H4 (cell line): Measurements from ENCODE around the gene CPNE6. TPM values are rescaled to one million over a fixed set of nuclear protein-coding genes. Genes with fewer than 3 reads are reported as not detected.
A peak's percentile ranks its signal among the peaks of the same experiment; 100 is the strongest.
"Not testable (repeated sequence)": the region's sequence is repeated elsewhere in the genome, so short reads cannot be mapped to it uniquely, and the experiment has no call there.

ENCODE experiments used
- DNase-seq: peaks from one replicate; pipeline ENCODE4 v3.0.0-alpha.2; 2015; ENCODE audit warnings: low spot score
- total RNA-seq: library from RNA; depleted of rRNA; stranded (reverse); fragments of >200 nt; shearing (Covaris generic); gene quantifications from 2 replicates; pipeline ENCODE4 v1.2.3, GENCODE V29; 2014; rRNA removed

The CPNE6 gene
- not detected in 2 replicates for total RNA-seq

DNA sequence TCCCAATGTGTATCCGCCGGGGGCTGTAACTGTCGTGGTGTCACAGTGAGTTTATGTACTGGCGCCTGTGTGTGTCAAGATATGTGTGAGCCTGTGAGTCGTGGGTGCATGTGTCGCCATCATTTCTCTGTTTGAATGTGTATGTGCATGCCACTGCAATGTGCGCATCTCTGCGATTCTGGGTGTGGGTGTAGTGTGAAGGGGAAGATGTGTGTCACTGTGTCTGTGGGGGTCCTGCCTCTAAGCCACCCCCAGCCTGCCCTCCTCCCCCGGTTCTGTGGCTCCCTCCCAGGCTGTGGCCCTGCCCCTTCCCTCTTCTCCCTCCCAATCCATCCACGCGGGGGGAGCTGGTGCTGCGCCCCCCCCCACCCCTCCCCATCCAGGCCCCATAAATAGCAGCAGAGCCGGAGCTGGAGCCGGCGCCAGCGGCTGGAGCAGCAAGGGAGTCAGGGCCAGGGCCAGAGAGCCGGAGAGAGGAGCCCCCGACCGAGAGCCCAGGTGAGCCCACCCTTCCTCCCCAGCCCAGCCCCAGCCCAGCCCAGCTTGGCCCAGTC lies at the start of gene CPNE6:
CPNE6 (plus strand) TSS at position 419 of the 554 bp plus-strand sequence. CDS start 1,375 bp downstream, outside the sequence.
- DNase-seq: no peak

DNA sequence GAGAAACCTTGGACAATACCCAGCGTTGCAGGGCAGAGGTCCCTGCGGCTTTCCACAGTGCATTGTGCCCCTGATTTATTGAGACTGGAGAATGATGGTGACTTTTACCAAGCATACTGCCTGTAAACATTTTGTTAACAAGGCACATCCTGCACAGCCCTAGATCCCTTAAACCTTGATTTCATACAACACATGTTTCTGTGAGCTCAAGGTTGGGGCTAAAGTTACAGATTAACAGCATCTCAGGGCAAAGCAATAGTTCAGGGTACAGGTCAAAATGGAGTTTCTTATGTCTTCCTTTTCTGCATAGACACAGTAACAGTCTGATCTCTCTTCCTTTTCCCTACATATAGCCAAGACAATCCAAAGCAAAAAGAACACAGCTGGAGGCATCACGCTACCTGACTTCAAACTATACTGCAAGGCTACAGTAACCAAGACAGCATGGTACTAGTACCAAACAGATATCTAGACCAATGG lies 46.4 kb upstream of the CPNE6 start:
- DNase-seq: not testable (repeated sequence)

DNA sequence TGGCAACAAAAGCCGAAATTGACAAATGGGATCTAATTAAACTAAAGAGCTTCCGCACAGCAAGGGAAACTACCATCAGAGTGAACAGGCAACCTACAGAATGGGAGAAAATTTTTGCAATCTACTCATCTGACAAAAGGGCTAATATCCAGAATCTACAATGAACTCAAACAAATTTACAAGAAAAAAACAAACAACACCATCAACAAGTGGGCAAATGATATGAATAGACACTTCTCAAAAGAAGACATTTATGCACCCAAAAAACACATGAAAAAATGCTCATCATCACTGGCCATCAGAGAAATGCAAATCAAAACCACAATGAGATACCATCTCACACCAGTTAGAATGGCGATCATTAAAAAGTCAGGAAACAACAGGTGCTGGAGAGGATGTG lies 41.7 kb upstream of the CPNE6 start:
- DNase-seq: not testable (repeated sequence)

DNA sequence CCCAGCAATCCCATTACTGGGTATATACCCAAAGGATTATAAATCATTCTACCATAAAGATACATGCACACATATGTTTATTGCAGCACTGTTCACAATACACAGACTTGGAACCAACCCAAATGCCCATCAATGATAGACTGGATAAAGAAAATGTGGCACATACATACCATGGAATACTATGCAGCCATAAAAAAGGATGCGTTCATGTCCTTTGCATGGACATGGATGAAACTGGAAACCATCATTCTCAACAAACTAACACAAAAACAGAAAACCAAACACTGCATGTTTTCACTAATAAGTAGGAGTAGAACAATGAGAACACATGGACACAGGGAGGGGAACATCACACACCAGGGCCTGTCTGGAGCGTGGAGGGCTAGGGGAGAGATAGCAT lies 40.0 kb upstream of the CPNE6 start:
- not testable (repeated sequence) for DNase-seq

DNA sequence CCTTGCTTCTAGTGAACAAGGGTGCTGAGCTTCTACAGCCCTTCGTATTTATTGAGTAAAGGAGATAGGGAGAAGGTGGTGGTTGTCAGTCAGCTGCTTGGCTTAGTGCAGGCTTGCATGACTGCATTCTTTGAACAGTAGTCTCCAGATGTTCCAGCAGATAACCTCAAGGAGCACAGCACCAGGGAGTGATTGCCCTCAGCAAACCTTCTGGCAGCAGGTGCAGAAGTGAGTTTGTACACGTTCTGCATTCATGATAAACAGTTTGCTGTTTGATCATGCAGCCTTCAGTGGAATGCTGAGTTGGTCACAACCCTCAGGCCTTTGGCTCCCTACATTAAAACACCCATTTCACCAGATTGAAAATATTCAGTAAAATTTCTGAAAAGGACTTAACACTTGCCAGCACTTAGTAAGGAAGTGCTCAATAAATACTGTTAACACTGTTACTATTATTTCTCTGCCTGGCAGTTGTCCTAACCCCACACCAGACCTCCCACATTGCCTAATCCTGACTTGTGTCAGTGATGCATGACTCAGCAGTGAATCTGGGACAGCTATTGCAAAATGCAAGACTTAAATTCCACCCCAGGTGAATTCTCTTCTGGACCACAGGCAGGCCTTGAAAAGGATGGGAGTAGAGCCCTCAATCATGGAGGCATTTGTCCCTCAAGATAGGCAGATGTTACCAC lies 38.5 kb upstream of the CPNE6 start:
- peak; percentile 38 for DNase-seq

DNA sequence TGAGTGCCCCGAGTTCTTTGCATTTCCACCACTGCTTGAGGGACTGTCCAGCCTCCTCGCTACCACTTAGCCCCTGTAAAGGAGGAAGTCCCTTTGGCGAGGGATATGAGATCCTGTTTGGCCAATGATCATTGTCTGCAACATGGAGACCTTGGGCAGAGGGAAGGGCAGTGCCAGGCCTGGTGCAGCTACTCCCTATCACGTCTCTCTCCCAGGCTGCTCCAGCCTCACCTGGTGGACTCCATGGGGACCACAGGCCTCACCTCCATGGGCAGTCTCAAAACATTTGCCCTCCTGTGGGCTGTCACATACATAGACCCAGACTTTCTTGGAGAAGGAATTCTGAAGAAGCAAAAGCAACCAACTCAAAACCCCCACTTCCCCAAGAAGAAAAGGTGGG lies 35.6 kb upstream of the CPNE6 start:
- DNase-seq: not testable (repeated sequence)

DNA sequence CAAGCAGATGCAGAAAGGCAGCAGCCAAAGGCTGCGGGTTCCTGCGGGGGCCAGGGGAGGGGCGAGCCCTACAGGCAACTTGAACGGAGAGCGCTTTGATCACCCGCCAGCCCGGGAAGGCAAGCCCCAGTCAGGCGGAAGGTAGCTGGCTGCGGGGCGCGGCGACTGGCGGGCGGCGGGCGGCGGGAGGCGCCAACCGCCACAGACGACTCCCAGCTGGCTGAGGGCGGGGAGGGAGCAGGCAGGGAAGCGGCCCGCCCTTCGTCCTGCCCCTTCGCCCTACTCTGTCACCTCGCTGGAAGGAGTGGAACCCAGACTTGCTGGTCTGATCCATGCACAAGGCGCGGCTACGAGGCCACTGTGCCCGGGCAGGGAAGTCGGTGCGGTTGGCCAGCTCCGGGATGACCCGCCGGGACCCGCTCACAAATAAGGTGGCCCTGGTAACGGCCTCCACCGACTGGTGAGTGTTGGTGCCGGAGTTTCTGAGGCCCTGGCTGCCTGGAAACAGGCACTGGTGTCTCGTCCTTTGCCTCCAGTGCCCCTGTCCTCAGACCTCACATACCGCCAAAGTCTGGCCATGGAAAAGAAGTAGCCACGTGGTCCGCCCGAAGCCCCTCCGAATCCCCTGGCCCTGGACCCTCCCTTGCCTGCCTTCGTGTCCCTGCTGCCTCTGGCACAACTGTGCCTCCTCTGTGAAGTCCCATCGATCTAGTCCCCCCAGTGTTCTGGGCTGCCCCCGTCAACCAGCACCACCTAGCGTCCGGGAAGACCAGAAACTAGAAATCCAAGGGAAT lies 35.0 kb upstream of the CPNE6 start:
- peak; percentile 71 for DNase-seq

DNA sequence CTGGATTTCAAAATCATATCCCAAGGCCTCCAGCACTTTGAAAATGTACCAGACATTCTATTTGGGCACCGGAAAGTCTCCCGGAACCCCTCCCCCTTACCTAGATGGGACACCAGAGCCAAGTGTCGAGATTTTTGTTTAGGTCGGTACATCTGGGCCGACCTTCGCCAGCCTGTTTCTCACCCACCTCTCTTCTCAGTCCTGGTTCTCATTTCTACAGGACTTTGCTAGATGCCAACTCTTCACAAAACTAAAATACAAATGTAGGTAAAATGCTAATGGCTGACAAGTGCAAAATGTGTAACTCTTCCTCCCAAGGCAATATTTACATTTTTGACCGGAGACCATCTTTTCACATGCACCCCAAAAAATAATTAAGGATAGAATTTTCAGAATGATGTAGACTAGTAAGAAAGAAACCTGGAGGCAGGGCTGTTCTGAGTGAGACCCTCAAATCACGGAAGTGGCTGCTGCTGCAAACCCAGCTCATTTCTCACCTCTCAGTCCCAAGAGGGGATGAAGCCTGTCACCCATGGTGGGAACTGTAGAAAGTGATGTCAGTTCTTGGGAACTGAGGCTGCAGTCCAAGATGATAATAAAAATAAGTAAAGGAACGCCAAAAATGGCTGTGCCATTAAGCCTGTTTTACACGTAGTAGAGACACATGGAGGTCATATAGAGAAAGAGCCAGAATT lies 34.3 kb upstream of the CPNE6 start:
- DNase-seq: not testable (repeated sequence)

DNA sequence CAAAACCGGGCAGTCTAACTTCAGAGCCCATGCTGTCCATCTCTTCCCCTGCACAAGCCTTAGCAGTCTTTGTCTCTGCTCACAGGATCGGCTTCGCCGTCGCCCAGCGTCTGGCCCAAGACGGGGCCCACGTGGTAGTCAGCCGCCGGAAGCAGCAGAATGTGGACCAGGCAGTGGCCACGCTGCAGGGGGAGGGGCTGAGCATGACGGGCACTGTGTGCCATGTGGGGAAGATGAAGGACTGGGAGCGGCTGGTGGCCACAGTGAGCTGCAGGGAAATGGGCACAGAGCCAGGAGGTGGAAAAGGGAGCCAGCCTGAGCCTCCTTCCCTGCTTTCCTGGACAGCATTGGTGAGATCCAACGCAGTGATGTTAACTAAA lies 33.7 kb upstream of the CPNE6 start:
- no peak for DNase-seq

DNA sequence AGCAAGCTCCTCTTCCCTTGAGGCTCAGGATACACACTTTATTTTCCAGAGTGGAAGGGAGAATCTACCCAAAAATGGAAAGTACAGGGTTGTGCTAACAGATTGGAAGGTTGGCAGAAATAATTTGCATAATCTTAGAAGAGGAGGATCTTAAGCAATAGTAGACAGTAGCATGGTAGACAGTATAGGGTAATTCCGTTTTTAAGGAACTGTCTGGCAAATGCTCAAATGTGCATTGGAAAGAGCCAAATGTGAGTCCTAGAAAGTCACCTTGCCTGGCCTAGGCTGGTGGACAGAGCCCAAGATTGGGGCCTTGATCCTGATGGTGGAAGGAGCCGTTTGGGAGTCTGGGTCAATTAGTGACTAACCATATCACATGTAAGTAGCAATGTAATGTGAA lies 32.7 kb upstream of the CPNE6 start:
- DNase-seq: no peak

DNA sequence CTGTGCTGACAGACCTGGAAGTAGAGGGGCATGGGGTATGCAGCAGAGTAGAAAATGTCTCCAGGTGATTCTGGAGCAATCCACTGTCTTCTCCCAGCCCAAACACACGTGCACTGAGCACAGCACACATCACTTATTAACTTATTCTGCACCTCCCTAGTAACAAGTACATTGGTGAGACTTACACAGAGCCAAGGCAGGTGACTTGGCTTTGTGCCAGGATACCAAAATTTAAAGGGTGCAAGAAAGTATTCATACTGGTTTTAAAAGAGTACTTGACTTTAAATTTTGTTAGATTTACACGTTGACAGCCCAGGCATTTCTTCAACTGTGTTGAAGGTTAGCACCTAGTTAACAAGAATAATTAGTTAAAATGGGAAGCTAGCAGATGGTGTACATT lies 30.7 kb upstream of the CPNE6 start:
- DNase-seq: no peak

DNA sequence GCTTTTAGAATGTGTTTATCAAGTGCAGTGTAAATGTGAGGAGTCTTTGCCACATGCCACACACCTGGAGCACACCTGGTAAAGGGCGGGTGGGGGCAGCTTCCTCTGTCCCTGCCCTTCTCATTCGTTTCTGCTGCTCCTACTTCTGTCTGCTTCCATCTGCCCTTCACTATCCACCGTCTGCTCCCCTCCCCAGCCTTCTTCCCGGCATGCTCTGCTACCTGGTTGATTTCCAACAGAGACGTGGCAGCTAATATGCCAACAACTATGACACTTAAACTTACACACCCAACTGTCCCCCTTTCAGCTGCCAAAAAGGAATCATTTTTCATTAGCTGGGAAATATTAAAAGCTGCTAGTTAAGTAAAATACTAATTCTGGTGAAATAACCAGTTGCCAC lies 28.6 kb upstream of the CPNE6 start:
- no peak for DNase-seq

DNA sequence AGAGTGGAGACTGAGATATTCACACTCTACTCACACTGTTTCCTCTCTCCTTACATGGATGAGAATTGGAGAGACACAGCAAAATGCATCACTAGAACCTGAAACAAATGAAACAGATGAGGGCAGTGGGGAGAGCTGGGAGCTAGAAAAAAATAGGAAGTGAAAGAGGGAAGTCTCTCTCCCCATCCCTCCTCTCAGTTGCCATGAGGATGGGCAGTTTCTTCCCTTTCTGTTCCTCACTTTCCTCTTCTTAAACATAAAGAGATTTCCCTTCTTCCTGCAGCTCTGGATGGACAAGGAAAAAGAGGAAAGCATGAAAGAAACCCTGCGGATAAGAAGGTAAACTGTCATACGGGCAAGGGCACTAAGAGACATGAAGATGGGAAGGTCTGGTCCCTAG lies 22.4 kb upstream of the CPNE6 start:
- DNase-seq: not testable (repeated sequence)

DNA sequence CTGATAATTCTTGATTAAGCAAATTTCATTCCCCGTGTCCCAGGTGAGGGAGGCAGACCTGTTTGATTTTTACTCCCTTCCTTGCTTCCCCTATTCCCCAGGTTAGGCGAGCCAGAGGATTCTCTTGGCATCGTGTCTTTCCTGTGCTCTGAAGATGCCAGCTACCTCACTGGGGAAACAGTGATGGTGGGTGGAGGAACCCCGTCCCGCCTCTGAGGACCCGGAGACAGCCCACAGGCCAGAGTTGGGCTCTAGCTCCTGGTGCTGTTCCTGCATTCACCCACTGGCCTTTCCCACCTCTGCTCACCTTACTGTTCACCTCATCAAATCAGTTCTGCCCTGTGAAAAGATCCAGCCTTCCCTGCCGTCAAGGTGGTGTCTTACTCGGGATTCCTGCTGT lies 20.6 kb upstream of the CPNE6 start:
- DNase-seq: not testable (repeated sequence)

DNA sequence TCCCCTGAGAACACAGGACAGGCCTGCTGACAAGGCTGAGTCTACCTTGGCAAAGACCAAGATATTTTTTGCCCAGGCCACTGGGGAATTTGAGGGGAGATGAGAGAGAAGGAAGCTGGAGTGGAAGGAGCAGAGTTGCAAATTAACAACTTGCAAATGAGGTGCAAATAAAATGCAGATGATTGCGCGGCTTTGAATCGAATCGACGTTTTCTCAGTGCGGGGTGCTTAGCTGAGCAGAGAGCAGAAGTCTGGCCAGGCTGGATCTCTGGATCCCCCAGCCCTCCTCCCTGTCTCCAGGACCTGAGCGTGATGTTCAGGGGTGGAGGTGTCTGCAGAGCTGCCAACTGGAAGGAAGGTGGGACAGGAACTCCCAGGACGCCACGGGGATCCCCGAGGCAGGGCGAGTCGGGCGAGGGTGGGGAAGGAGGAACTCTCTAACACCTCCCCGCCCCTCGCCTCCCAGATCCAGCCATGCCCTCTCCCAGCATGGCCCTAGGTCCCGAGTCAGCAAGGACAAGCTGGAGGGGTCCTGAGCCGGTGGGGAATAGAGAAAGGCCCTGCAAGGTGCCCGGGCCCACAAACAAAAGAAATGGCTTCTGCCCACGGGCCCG lies 20.1 kb upstream of the CPNE6 start:
- DNase-seq: no peak

DNA sequence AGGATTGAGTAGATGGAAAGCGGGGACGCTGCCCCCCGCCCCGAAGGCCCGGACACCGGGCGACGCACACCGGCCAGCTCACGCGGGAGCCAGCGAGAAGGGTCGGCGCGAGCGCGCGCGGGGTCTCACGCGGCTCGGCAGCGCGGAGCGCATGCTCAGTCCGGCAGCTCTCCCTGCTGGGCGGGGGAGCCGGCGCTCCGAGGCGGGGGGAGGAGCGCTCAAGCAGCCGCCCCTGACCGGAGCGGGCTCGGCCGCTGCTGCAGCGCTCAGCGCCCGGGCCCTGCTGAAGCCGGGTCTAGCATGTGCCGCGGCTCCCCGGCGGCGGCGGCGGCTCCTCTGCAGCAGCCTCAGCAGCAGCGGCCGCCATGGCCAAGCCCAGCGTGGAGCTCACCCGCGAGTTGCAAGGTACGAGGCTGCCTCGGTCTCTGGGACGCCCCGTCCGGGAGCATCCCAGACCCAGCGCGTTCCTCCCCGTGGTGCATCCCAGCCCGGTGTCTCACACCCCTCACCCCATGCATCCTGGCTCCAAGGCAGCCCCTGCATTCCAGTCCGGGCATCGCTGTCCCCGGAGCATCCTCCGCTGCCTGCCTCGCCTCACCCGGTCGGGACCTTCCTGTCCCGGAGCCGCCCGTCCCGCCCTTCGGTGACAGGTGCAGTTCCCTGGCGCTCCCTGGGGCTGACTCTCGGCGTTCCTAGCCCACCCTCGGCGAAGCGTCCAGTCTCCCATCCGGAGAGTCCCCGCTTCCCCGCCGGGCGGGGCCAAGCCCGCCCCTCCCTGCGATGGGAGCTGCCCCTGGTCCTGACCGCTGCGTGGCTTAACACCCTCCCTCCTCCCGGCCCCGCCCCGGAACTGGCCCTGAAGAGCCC lies 19.3 kb upstream of the CPNE6 start, which contains the start of gene CARMIL3:
CARMIL3 (plus strand) TSS at position 221 of the 867 bp plus-strand sequence; CDS start at position 366, 145 bp downstream.
- no peak for DNase-seq

DNA sequence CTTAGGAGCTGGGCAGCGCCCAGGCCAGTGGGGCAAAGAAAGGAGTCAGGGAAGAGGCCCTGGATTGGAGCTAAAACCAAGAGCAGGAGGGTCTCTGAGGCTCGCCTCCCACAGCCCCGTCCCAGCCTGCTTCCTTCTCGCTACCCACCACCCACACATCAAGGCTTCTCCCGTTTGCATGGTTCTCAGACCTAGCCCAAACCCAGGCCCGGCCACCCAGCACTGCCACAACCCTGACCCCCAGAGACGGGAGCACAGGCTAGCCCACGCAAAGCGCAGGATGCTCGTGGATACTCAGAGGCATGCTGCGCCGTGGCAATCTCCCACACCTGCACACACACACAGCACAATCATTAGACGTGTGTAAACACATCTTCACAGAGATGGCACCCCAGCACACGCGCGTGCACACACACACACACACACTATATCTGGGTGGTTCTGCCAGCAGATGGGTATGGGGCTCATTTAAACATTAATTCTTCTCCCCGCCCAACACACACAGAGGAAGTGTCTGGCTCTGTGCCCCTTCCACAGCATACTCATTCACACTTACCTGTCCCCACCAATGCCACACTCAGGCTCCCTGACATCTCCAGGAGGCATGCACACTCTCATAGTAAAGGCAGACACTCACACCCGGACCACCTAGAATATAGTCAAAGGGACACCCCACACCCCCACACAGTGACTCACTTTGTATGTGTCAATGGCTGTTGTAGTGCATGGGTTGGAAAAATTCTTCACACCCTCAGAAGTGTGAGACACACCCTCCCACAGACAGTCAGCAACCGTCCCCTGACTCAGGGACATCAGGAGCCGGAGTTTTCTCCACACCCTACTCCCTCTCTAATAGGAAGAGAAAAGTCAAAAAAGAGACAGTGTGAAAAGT lies 18.5 kb upstream of the CPNE6 start:
- no peak for DNase-seq

DNA sequence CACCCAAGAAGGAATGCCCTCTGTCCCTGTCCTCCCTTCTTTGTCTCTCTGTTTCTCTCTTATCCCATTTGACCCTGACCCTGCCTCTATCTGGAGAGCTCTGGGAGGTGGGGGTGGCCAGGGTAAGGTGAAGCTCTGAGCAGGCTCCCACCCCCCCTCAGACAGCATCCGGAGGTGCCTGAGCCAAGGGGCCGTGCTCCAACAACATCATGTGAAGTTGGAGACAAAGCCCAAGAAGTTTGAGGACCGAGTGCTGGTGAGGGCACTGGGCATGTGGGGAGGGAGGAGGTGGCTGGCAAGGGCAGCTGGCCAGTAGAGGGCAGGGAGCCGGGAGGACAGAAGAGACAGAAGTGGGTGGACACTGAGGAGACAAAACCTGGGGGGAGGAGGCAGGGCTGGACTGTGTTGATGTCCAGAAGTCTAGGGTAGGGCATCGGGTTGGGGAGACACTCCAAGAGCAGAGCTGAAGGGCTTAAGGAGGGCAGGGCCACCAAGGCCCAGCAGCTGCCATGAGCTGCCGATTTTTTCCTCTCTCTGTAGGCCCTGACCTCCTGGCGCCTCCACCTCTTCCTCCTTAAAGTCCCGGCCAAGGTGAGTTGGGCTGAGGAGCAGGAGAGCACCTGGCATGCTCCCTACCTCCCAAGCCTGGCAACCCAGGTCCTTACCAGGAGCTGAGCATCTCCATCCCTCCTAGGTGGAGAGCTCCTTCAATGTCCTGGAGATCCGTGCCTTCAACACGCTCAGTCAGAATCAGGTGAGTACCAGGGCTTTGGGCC lies 17.6 kb upstream of the CPNE6 start:
- DNase-seq: no peak

DNA sequence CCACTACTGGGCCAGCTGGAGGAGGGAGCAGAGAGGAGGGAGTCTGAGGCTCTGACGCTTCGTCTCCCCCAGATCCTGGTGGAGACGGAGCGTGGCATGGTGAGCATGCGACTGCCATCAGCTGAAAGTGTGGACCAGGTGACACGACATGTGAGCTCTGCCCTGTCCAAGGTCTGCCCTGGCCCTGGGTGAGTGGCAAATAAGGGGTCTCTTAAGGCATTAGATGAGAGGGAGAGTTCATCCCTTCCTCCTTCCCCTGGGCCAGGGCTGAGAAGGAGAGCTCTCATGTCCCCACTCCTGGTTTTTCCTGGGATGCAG lies 17.1 kb upstream of the CPNE6 start:
- DNase-seq: no peak
